ENCODE measurements around the gene OTP. TPM values are rescaled to one million over a fixed set of nuclear protein-coding genes. Genes with fewer than 3 reads are reported as not detected.
"Not testable (repeated sequence)": the region's sequence is repeated elsewhere in the genome, so short reads cannot be mapped to it uniquely, and the experiment has no call there.

The OTP gene
- total RNA-seq, 1 experiment from 2014 or later: not detected

GRCh38 chr5:77627869-77628674, 10.4 kb downstream of the OTP start:
- in situ Hi-C loops (cut with HindIII; ENCODE audit: low pct_unique_long_range_greater_than_20kb, low sequenced_read_pairs): no loop called here
- no peak for DNase-seq (ENCODE audit: low read depth)

GRCh38 chr5:77623203-77623740, 15.2 kb downstream of the OTP start:
- in situ Hi-C loops (cut with HindIII; ENCODE audit: low pct_unique_long_range_greater_than_20kb, low sequenced_read_pairs): no loop called here

GRCh38 chr5:77621440-77621839, 17.1 kb downstream of the OTP start:
- in situ Hi-C loops (cut with HindIII; ENCODE audit: low pct_unique_long_range_greater_than_20kb, low sequenced_read_pairs): no loop called here
- no peak for DNase-seq (ENCODE audit: low read depth)

More at GRCh38 chr5:77623203-77623740, 15.2 kb downstream of the OTP start:
- no peak for DNase-seq (ENCODE audit: low read depth)

- in situ Hi-C loops (cut with HindIII; ENCODE audit: low pct_unique_long_range_greater_than_20kb, low sequenced_read_pairs): no loop called here
- DNase-seq (ENCODE audit: low read depth): peak; percentile 5
Measured at GRCh38 chr5:77620405-77620804, 18.1 kb downstream of the OTP start.

- in situ Hi-C loops (cut with HindIII; ENCODE audit: low pct_unique_long_range_greater_than_20kb, low sequenced_read_pairs): no loop called here
- DNase-seq (ENCODE audit: low read depth): no peak
Measured at GRCh38 chr5:77616920-77617319, 21.6 kb downstream of the OTP start.

- in situ Hi-C loops (cut with HindIII; ENCODE audit: low pct_unique_long_range_greater_than_20kb, low sequenced_read_pairs); DNase-seq (ENCODE audit: low read depth): not testable (repeated sequence)
Measured at GRCh38 chr5:77608927-77609326, 29.6 kb downstream of the OTP start.

GRCh38 chr5:77607324-77607723, 31.2 kb downstream of the OTP start:
- no peak for DNase-seq (ENCODE audit: low read depth)
- in situ Hi-C loops (cut with HindIII; ENCODE audit: low pct_unique_long_range_greater_than_20kb, low sequenced_read_pairs): no loop called here

GRCh38 chr5:77606279-77606678, 32.2 kb downstream of the OTP start:
- DNase-seq (ENCODE audit: low read depth): no peak
- in situ Hi-C loops (cut with HindIII; ENCODE audit: low pct_unique_long_range_greater_than_20kb, low sequenced_read_pairs): no loop called here

GRCh38 chr5:77599679-77600078, 38.8 kb downstream of the OTP start:
- in situ Hi-C loops (cut with HindIII; ENCODE audit: low pct_unique_long_range_greater_than_20kb, low sequenced_read_pairs): no loop called here

GRCh38 chr5:77590347-77590746, 48.2 kb downstream of the OTP start:
- in situ Hi-C loops (cut with HindIII; ENCODE audit: low pct_unique_long_range_greater_than_20kb, low sequenced_read_pairs): no loop called here
- no peak for DNase-seq (ENCODE audit: low read depth)

More at GRCh38 chr5:77599679-77600078, 38.8 kb downstream of the OTP start:
- DNase-seq (ENCODE audit: low read depth): no peak

GRCh38 chr5:77588175-77588574, 50.3 kb downstream of the OTP start:
- in situ Hi-C loops (cut with HindIII; ENCODE audit: low pct_unique_long_range_greater_than_20kb, low sequenced_read_pairs): no loop called here
- no peak for DNase-seq (ENCODE audit: low read depth)

GRCh38 chr5:77586101-77586500, 52.4 kb downstream of the OTP start:
- no peak for DNase-seq (ENCODE audit: low read depth)
- in situ Hi-C loops (cut with HindIII; ENCODE audit: low pct_unique_long_range_greater_than_20kb, low sequenced_read_pairs): no loop called here

- DNase-seq (ENCODE audit: low read depth); in situ Hi-C loops (cut with HindIII; ENCODE audit: low pct_unique_long_range_greater_than_20kb, low sequenced_read_pairs): not testable (repeated sequence)
Measured at GRCh38 chr5:77582143-77582542, 56.4 kb downstream of the OTP start.

Other genes starting within 250 kb of the OTP start
- 58.8 and 87.1 TPM in 2 replicates for gene WDR41, start 146.4 kb downstream of the OTP start, total RNA-seq (2014; rRNA removed; shearing (Covaris generic); ENCODE audit: low replicate concordance)
- 163 and 337 TPM in 2 replicates for gene TBCA, start 137.6 kb upstream of the OTP start, total RNA-seq (2014; rRNA removed; shearing (Covaris generic); ENCODE audit: low replicate concordance)